HEK293 (cell line): ENCODE data around the gene ERBB4.
A peak's percentile ranks its signal among the peaks of the same experiment; 100 is the strongest.

Experiments used
- CTCF ChIA-PET: fragments of 350-600 bp; formaldehyde crosslinking; extraction: SDS; loops from one replicate; lab custom pipeline; 2021; ENCODE audit warnings: antibody characterized with exemption; lab: Yijun Ruan, JAX
- POLR2A ChIA-PET: fragments of 300-600 bp; formaldehyde crosslinking; extraction: SDS; loops from one replicate; lab custom pipeline; 2020; ENCODE audit warnings: antibody characterized with exemption, inconsistent platforms; lab: Yijun Ruan, JAX
- H3K27ac ChIP-seq: fragments of 200-500 bp; sonication (Bioruptor generic); 2 replicates; pipeline ENCODE4 v1.5.1; 2014; ENCODE audit warnings: low read depth, low read length, control low read depth, inconsistent platforms; ENCODE audit errors: extremely low read depth
- H3K36me3 ChIP-seq, 2 experiments: fragments of 200-500 bp in 1 of 2; sonication (Bioruptor generic) in 1 of 2; 1 replicate in 1 of 2; 2 replicates in 1 of 2; pipeline ENCODE4 v1.5.1; 2014 to 2017; ENCODE audit warnings: inconsistent platforms in 2 of 2, low read length in 2 of 2; ENCODE audit not compliant: control insufficient read depth in 2 of 2, insufficient read depth in 1 of 2
- H3K4me1 ChIP-seq: fragments of 200-500 bp; sonication (Bioruptor generic); 2 replicates; pipeline ENCODE4 v1.5.1; 2014; ENCODE audit warnings: mild to moderate bottlenecking, low read length, inconsistent platforms; ENCODE audit not compliant: control insufficient read depth, insufficient read depth
- H3K4me3 ChIP-seq: 2 replicates; pipeline ENCODE4 v1.5.1; 2011; ENCODE audit warnings: low read depth, mild to moderate bottlenecking, control low read depth, low read length, moderate library complexity
- H3K9me3 ChIP-seq: fragments of 200-500 bp; sonication (Bioruptor generic); 2 replicates; pipeline ENCODE4 v1.5.1; 2014; ENCODE audit warnings: low read depth, low read length, inconsistent platforms; ENCODE audit not compliant: control insufficient read depth, insufficient read depth
- CTCF ChIP-seq: fragments of 450-650 bp; formaldehyde crosslinking; IDR thresholded peaks from 2 replicates; pipeline ENCODE4 v1.5.1; 2016; ENCODE audit warnings: missing biosample characterization, missing genetic modification characterization
- GLI2 ChIP-seq: fragments of 450-650 bp; formaldehyde crosslinking; IDR thresholded peaks from 2 replicates; pipeline ENCODE4; 2017; ENCODE audit warnings: missing biosample characterization, missing genetic modification characterization, low read depth, borderline replicate concordance
- IKZF3 ChIP-seq: fragments of 450-650 bp; IDR thresholded peaks from 2 replicates; pipeline ENCODE4 v1.5.0; 2018; ENCODE audit warnings: missing biosample characterization, mild to moderate bottlenecking, missing genetic modification characterization, moderate library complexity
- PRDM10 ChIP-seq: fragments of 450-650 bp; formaldehyde crosslinking; IDR thresholded peaks from 2 replicates; pipeline ENCODE4 v1.5.1; 2016; ENCODE audit warnings: missing biosample characterization, missing genetic modification characterization
- PRDM6 ChIP-seq: fragments of 450-650 bp; formaldehyde crosslinking; IDR thresholded peaks from 2 replicates; pipeline ENCODE4 v1.5.1; 2017; ENCODE audit warnings: missing biosample characterization, missing genetic modification characterization
- YY1 ChIP-seq: fragments of 450-650 bp; formaldehyde crosslinking; IDR thresholded peaks from 2 replicates; pipeline ENCODE4 v1.5.1; 2018; ENCODE audit warnings: missing biosample characterization, missing genetic modification characterization
- ZBTB20 ChIP-seq: fragments of 450-650 bp; formaldehyde crosslinking; IDR thresholded peaks from 2 replicates; pipeline ENCODE4 v1.5.1; 2016; ENCODE audit warnings: missing biosample characterization, missing genetic modification characterization
- ZFHX2 ChIP-seq: fragments of 450-650 bp; formaldehyde crosslinking; conservative IDR thresholded peaks from 2 replicates; pipeline ENCODE4 v1.5.1; 2016; ENCODE audit warnings: missing biosample characterization, missing genetic modification characterization
- ZNF148 ChIP-seq: fragments of 450-650 bp; formaldehyde crosslinking; IDR thresholded peaks from 2 replicates; pipeline ENCODE4 v1.5.0; 2017; ENCODE audit warnings: missing biosample characterization, missing genetic modification characterization, borderline replicate concordance
- ZNF26 ChIP-seq: fragments of 450-650 bp; formaldehyde crosslinking; IDR thresholded peaks from 2 replicates; pipeline ENCODE4 v1.5.1; 2016; ENCODE audit warnings: missing biosample characterization, missing genetic modification characterization
- ZNF335 ChIP-seq: fragments of 450-650 bp; formaldehyde crosslinking; conservative IDR thresholded peaks from 2 replicates; pipeline ENCODE4 v1.5.1; 2016; ENCODE audit warnings: missing biosample characterization, missing genetic modification characterization
- ZNF391 ChIP-seq: fragments of 450-650 bp; formaldehyde crosslinking; IDR thresholded peaks from 2 replicates; pipeline ENCODE4 v1.5.1; 2016; ENCODE audit warnings: low read depth, missing biosample characterization, missing genetic modification characterization, borderline replicate concordance
- ZNF654 ChIP-seq: fragments of 450-650 bp; formaldehyde crosslinking; IDR thresholded peaks from 2 replicates; pipeline ENCODE4 v1.5.1; 2016; ENCODE audit warnings: low read depth, missing biosample characterization, missing genetic modification characterization
- ZNF692 ChIP-seq: fragments of 450-650 bp; formaldehyde crosslinking; IDR thresholded peaks from 2 replicates; pipeline ENCODE4 v1.5.1; 2016; ENCODE audit warnings: missing biosample characterization, missing genetic modification characterization

The ERBB4 gene

GRCh38 chr2:212259226-212259625, 279.4 kb downstream of the ERBB4 start (continued):
- TF ChIP-seq ZNF148 = no peak

- Histone ChIP-seq H3K4me3 (no peak overlapping the region), H3K9me3 (no peaks in the 10 kb centered on the region), H3K36me3 (no peaks in the 10 kb centered on the region), H3K27ac (no peak overlapping the region), H3K4me1 (peaks cover 11% of the 10 kb centered on the region)
- POLR2A ChIA-PET = no interaction called here
- TF ChIP-seq PRDM10 (tag by site-specific recombination) (0 out of 2 replicates have a peak, but pooled peaks have one; percentile 35), ZNF391 (tag by site-specific recombination) (no peak), IKZF3 (tag by site-specific recombination) (peak; percentile 22; the same call in 1 of the 2 replicates), ZNF335 (no peak), ZBTB20 (tag by site-specific recombination) (no peak), ZNF692 (no peak), ZNF26 (tag by site-specific recombination) (no peak), ZFHX2 (tag by site-specific recombination) (peak; percentile 41; the same call in 1 of the 2 replicates)
- CTCF ChIA-PET = interaction anchor here (0.7 kb wide), 1 partner anchor 132 kb away, joined by 3 read pairs; no protein-coding TSS in a partner anchor
Observed at GRCh38 chr2:212254339-212254738, 284.3 kb downstream of the ERBB4 start.

- POLR2A ChIA-PET = interaction anchor here (0.6 kb wide), 1 partner anchor 292 kb away, joined by 4 read pairs; no protein-coding TSS in a partner anchor
- Histone ChIP-seq H3K4me3 (no peak overlapping the region), H3K4me1 (peaks cover 6% of the 10 kb centered on the region), H3K9me3 (no peaks in the 10 kb centered on the region), H3K36me3 (no peaks in the 10 kb centered on the region), H3K27ac (no peak overlapping the region)
- CTCF ChIA-PET = interaction anchor here (0.8 to 1.9 kb wide), 5 partner anchors 23 to 370 kb away, joined by 3 to 9 read pairs (median 5); no protein-coding TSS in a partner anchor
- TF ChIP-seq YY1 (tag by site-specific recombination) = no peak
- peak; percentile 57; the same call in 1 of the 2 replicates for TF ChIP-seq PRDM6 (tag by site-specific recombination)
- peak; percentile 31; the same call in 1 of the 2 replicates for TF ChIP-seq ZNF654 (tag by site-specific recombination)
- no peak for TF ChIP-seq GLI2 (tag by site-specific recombination)
- TF ChIP-seq CTCF (tag by site-specific recombination) = peak; percentile 17; the same call in 1 of the 2 replicates
Observed at GRCh38 chr2:212249451-212249850, 289.2 kb downstream of the ERBB4 start.
